DND-41 (cell line): ENCODE data around the gene PHF19.

Source experiments
- CTCF ChIP-seq: IDR thresholded peaks from 2 replicates; pipeline ENCODE4 v1.5.1; 2012; ENCODE audit warnings: borderline replicate concordance, low read length, moderate library complexity, mild to moderate bottlenecking; ENCODE audit not compliant: poor library complexity, severe bottlenecking; ENCODE audit errors: extremely low read depth
- EZH2 ChIP-seq: IDR thresholded peaks from 3 replicates; pipeline ENCODE4 v1.6.1; 2012; ENCODE audit warnings: borderline replicate concordance, low read depth, mild to moderate bottlenecking, moderate library complexity, low read length, inconsistent platforms; ENCODE audit not compliant: severe bottlenecking

DNA sequence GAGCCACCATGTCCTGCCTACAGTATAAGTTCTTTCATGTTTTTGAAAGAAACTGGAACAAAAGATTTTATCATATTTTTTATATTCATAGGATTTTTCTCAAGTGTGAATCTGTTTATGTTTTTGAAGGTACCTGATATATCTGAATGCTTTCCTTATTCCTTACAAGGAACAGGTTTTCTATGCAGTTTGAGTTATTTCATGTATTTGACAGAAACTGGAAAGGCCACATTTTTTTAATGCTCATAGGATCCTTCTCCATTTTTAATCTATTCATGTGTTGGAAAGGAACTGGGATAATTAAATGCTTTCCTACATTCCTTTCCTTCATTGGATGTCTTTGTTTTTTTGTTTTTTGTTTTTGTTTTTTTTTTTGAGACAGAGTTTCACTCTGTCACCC, 68.1 kb downstream of the PHF19 start:
- TF ChIP-seq CTCF (no peak), EZH2 (no peak)
